A673 (cell line): ENCODE measurements around the gene CLSTN2. TPM values are rescaled to one million over a fixed set of nuclear protein-coding genes. Genes with fewer than 3 reads are reported as not detected.

Experiments used
- BruUV-seq: library from RNA; stranded (reverse); fragments of 400-500 nt; replicated peaks from 2 replicates; lab custom pipeline; 2021; lab: Mats Ljungman, UMichigan
- CTCF ChIA-PET: fragments of 300-600 bp; sonication (Branson Sonifier 250); formaldehyde crosslinking; loops from one replicate; lab custom pipeline; 2022; ENCODE audit warnings: antibody characterized with exemption; lab: Charles Lee
- POLR2A ChIA-PET: fragments of 300-600 bp; sonication (Branson Sonifier 250); formaldehyde crosslinking; loops from one replicate; lab custom pipeline; 2022; ENCODE audit warnings: antibody characterized with exemption; ENCODE audit not compliant: low non-redundant PET; lab: Charles Lee
- DNase-seq: peaks from one replicate; pipeline ENCODE4 v3.0.0-alpha.2; 2015; ENCODE audit warnings: low spot score
- H3K27ac ChIP-seq: fragments of 200-600 bp; sonication (generic); 2 replicates; pipeline ENCODE4 v1.5.1; 2016; ENCODE audit warnings: mixed run types, low read depth, mild to moderate bottlenecking, mixed read lengths, antibody characterized with exemption, low read length; ENCODE audit not compliant: poor library complexity, severe bottlenecking
- H3K27me3 ChIP-seq: fragments of 200-600 bp; sonication (generic); replicated peaks from 2 replicates; pipeline ENCODE4 v1.6.1; 2017; ENCODE audit warnings: mixed run types, low read depth, mild to moderate bottlenecking, mixed read lengths, antibody characterized with exemption, low read length; ENCODE audit not compliant: insufficient read depth, poor library complexity
- H3K36me3 ChIP-seq: fragments of 200-600 bp; sonication (generic); 2 replicates; pipeline ENCODE4 v1.6.1; 2016; ENCODE audit warnings: mixed run types, mild to moderate bottlenecking, mixed read lengths, antibody characterized with exemption, low read length; ENCODE audit not compliant: insufficient read depth, poor library complexity, severe bottlenecking
- H3K4me1 ChIP-seq: fragments of 200-600 bp; sonication (generic); 2 replicates; pipeline ENCODE4 v1.6.1; 2017; ENCODE audit warnings: mixed run types, mild to moderate bottlenecking, mixed read lengths, antibody characterized with exemption, low read length; ENCODE audit not compliant: insufficient read depth, poor library complexity, severe bottlenecking
- H3K4me3 ChIP-seq: fragments of 200-600 bp; sonication (generic); 2 replicates; pipeline ENCODE4 v1.5.1; 2016; ENCODE audit warnings: low read depth, mixed run types, mild to moderate bottlenecking, mixed read lengths, low read length; ENCODE audit not compliant: poor library complexity, severe bottlenecking
- H3K9me3 ChIP-seq: fragments of 200-600 bp; sonication (generic); 2 replicates; pipeline ENCODE4 v1.6.1; 2016; ENCODE audit warnings: mixed run types, low read depth, mild to moderate bottlenecking, mixed read lengths, antibody characterized with exemption, low read length; ENCODE audit not compliant: poor library complexity, severe bottlenecking
- EZH2 ChIP-seq: fragments of 200-600 bp; sonication (generic); IDR thresholded peaks from 2 replicates; pipeline ENCODE4 v1.6.1; 2017; ENCODE audit warnings: borderline replicate concordance, low read depth, mild to moderate bottlenecking, mixed read lengths, antibody characterized with exemption, low read length; ENCODE audit not compliant: poor library complexity, severe bottlenecking
- intact Hi-C: fragments of 100-400 bp; cut with micrococcal nuclease; formaldehyde crosslinking; loops from one replicate; pipeline ENCODE4 v1.10.0; 2022; ENCODE audit not compliant: unreplicated experiment
- total RNA-seq: library from RNA; stranded (reverse); gene quantifications from 2 replicates; pipeline ENCODE4 v1.2.3, GENCODE V29; 2021
- TF ChIP-seq, protein P1 (sequence below): fragments of 300-800, 200-600 bp; sonication (generic); conservative IDR thresholded peaks from 2 replicates; pipeline ENCODE4 v1.5.1; 2017; ENCODE audit warnings: low read depth, mild to moderate bottlenecking, antibody characterized with exemption, low read length, moderate library complexity, mixed read lengths

CLSTN2 gene
- total RNA-seq, 1 experiment from 2014 or later: 50.7 TPM

DNA sequence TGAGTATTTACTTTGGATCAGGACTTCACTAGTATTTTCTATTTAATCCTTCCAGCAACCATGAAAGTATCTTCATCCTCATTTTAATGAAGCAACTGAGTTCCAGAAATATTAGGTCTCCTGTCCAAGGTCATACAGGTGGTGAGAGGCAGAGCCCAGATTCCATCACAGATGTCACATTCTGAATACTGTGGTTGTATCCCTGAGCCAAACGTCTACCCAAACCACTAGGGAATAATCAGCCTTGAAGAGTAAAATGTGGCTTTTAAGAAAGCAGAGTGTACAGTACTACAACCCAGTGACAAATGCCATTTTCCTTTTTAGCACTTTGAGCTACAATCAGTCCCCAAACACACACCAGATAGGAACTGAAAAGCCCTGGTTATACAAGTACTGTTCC lies 649.6 kb downstream of the CLSTN2 start:
- Histone ChIP-seq H3K4me3 (no peak overlapping the region), H3K36me3 (no peaks in the 10 kb centered on the region), H3K27me3 (no peaks in the 10 kb centered on the region), H3K9me3 (no peaks in the 10 kb centered on the region), H3K4me1 (no peaks in the 10 kb centered on the region), H3K27ac (no peak overlapping the region)
- POLR2A ChIA-PET: no interaction called here
- intact Hi-C loops: no loop called here
- DNase-seq: no peak
- no TSS peak for BruUV-seq
- no peak for TF ChIP-seq EZH2
- TF ChIP-seq, protein P1, sequence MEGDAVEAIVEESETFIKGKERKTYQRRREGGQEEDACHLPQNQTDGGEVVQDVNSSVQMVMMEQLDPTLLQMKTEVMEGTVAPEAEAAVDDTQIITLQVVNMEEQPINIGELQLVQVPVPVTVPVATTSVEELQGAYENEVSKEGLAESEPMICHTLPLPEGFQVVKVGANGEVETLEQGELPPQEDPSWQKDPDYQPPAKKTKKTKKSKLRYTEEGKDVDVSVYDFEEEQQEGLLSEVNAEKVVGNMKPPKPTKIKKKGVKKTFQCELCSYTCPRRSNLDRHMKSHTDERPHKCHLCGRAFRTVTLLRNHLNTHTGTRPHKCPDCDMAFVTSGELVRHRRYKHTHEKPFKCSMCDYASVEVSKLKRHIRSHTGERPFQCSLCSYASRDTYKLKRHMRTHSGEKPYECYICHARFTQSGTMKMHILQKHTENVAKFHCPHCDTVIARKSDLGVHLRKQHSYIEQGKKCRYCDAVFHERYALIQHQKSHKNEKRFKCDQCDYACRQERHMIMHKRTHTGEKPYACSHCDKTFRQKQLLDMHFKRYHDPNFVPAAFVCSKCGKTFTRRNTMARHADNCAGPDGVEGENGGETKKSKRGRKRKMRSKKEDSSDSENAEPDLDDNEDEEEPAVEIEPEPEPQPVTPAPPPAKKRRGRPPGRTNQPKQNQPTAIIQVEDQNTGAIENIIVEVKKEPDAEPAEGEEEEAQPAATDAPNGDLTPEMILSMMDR: no peak
- CTCF ChIA-PET: no interaction called here

DNA sequence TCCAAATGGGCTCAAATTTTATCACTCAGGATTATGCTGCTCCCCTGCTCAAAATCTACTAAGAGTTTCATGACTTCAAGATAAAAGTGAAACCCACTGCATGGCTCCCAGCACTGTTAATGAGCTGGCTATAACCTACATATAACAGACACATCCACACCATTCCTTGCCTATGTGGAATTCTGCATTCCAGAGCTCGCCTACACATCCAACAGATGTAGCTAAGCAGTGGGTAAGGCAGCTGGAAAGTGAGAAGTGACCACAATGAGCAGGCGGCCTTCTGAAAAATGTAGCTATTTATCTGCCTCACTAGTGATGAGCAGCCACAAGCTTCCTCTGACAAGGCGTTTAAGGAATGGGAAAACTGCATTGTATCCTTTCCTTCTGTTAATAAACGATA lies 650.8 kb downstream of the CLSTN2 start:
- BruUV-seq: no TSS peak
- ChIA-PET POLR2A (no interaction called here), CTCF (no interaction called here)
- H3K4me1 ChIP-seq: no peaks in the 10 kb centered on the region
- H3K36me3 ChIP-seq: no peaks in the 10 kb centered on the region
- no peak for TF ChIP-seq EZH2
- TF ChIP-seq, protein P1: no peak
- H3K27me3 ChIP-seq: no peaks in the 10 kb centered on the region
- H3K27ac ChIP-seq: no peak overlapping the region
- intact Hi-C loops: no loop called here
- H3K4me3 ChIP-seq: no peak overlapping the region
- H3K9me3 ChIP-seq: no peaks in the 10 kb centered on the region
- DNase-seq: no peak

DNA sequence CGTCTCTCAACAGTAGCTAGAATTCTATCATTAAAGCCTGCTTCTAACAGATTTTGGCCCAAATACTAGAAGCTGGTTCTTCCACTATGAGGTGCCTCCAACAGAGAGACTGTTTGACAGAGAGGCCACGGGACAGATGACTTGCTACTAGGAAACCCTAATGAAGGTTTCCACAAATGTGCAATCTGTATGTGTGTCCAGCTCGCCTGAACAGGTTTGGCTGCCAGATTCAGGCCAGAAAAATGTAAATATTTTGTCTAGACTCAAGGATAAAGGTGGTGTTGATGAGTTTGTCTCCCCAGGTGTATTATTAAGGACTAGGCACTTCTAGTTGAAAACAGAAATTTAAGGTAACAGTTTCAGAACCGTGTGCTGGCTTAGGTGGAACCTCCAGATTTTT lies 651.3 kb downstream of the CLSTN2 start:
- intact Hi-C loops: no loop called here
- ChIA-PET POLR2A (no interaction called here), CTCF (no interaction called here)
- BruUV-seq: no TSS peak
- H3K27me3 ChIP-seq: no peaks in the 10 kb centered on the region
- no peaks in the 10 kb centered on the region for H3K4me1 ChIP-seq
- no peaks in the 10 kb centered on the region for H3K36me3 ChIP-seq
- TF ChIP-seq, protein P1: no peak
- no peak for TF ChIP-seq EZH2
- H3K9me3 ChIP-seq: no peaks in the 10 kb centered on the region
- H3K4me3 ChIP-seq: no peak overlapping the region
- no peak for DNase-seq
- H3K27ac ChIP-seq: no peak overlapping the region
